ENCODE results near the gene PAM. TPM values are rescaled to one million over a fixed set of nuclear protein-coding genes. Genes with fewer than 3 reads are reported as not detected.

PAM gene
- total and polyA plus RNA-seq, 2 donors (not counting 3 experiments of a cell fraction or from before 2014, with no cell fraction given) = 118 to 176 TPM

DNA sequence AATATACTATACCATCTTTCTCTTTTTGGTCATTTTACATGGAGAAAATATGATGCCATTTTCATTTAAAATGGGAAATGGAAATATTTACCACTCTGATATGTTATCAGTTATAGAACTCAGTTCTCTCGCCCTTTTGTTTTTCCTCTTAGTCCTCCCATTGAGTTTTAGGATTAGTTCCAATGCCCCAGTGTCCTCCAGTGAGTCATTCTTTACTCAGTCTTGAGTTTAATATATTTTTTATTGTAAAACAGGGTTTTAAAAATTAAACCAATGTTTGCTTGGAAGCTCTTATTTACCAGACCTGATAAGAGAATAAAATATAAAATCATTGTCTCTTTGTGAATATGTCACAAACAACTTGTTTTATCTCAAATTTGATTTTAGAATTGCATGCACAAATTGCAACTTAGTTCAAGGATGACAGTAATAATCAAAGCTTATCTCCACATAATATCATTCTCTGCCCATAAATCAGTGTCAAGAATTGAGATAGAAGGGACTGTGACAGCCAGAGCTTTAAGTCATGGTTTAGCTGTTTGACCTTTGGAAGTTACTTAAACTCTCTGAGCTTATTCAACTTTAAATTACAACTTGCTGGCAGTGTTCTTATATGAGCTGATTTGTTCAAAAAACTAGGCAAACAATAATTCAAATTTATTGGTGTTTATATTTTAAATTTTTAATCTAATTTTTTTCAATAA is 166.4 kb downstream of the PAM start:
- dilution Hi-C loops (cut with MboI; ENCODE audit: extremely low pct_ligation_motif_present, low sequenced_read_pairs) (no loop called here), intact Hi-C loops (cut with micrococcal nuclease) (loop anchor here (2.0 kb wide), 1 partner anchor 21 kb away; no protein-coding TSS in a partner anchor)
- TF ChIP-seq POLR2A (IDR thresholded peaks at IDR 0.05; ENCODE audit: low read depth, low read length) (no peak), EZH2 (IDR thresholded peaks at IDR 0.05; ENCODE audit: borderline replicate concordance, low read depth, low read length, severe bottlenecking) (no peak), FOS (IDR thresholded peaks at IDR 0.05; ENCODE audit: borderline replicate concordance, insufficient read depth, low read length) (no peak), JUN (IDR thresholded peaks at IDR 0.05; ENCODE audit: borderline replicate concordance, insufficient read depth, insufficient read length, low read depth) (no peak), MYC (IDR thresholded peaks at IDR 0.05; ENCODE audit: low read depth, low read length) (no peak), POLR2AphosphoS5 (IDR thresholded peaks at IDR 0.05; ENCODE audit: insufficient read depth, low read depth, low read length) (no peak), GATA2 (IDR thresholded peaks at IDR 0.05; ENCODE audit: insufficient read depth, insufficient read length, low read depth, low read length) (no peak)
- TF ChIP-seq, protein P1, sequence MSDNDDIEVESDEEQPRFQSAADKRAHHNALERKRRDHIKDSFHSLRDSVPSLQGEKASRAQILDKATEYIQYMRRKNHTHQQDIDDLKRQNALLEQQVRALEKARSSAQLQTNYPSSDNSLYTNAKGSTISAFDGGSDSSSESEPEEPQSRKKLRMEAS (IDR thresholded peaks at IDR 0.05; ENCODE audit: insufficient read depth, insufficient read length) = no peak
- TF ChIP-seq, protein P2, sequence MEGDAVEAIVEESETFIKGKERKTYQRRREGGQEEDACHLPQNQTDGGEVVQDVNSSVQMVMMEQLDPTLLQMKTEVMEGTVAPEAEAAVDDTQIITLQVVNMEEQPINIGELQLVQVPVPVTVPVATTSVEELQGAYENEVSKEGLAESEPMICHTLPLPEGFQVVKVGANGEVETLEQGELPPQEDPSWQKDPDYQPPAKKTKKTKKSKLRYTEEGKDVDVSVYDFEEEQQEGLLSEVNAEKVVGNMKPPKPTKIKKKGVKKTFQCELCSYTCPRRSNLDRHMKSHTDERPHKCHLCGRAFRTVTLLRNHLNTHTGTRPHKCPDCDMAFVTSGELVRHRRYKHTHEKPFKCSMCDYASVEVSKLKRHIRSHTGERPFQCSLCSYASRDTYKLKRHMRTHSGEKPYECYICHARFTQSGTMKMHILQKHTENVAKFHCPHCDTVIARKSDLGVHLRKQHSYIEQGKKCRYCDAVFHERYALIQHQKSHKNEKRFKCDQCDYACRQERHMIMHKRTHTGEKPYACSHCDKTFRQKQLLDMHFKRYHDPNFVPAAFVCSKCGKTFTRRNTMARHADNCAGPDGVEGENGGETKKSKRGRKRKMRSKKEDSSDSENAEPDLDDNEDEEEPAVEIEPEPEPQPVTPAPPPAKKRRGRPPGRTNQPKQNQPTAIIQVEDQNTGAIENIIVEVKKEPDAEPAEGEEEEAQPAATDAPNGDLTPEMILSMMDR (IDR thresholded peaks at IDR 0.05; ENCODE audit: extremely low read depth in 1 of 2, insufficient read depth in 1 of 2, low read depth in 1 of 2, low read length in 2 of 2) = no peak
- FAIRE-seq (no peak), DNase-seq (ENCODE audit: low read depth, low spot score) (no peak)
- Histone ChIP-seq H2AFZ (ENCODE audit: low read depth, low read length) (no peak overlapping the region), H3K4me1 (ENCODE audit: control insufficient read depth, extremely low read depth, insufficient read depth, low read length) (peaks cover 3% of the 10 kb centered on the region), H3K9ac (replicated peaks; ENCODE audit: extremely low read depth, insufficient read depth, low read length) (no peak overlapping the region), H3K27me3 (ENCODE audit: control insufficient read depth in 2 of 2, insufficient read depth in 2 of 2, low read length in 2 of 2) (no peaks in the 10 kb centered on the region), H3K36me3 (ENCODE audit: control insufficient read depth in 2 of 2, extremely low read depth in 1 of 2, insufficient read depth in 2 of 2, low read length in 2 of 2) (peaks cover 0 to 2% of the 10 kb centered on the region in 2 experiments), H3K27ac (ENCODE audit: insufficient read depth, low read depth, low read length) (no peak overlapping the region), H3K79me2 (ENCODE audit: control insufficient read depth, insufficient read depth, low read length) (no peaks in the 10 kb centered on the region), H3K4me2 (ENCODE audit: insufficient read depth, low read length) (no peak overlapping the region), H4K20me1 (replicated peaks; ENCODE audit: control insufficient read depth, extremely low read depth, insufficient read depth, low read length) (peaks cover 3% of the 10 kb centered on the region), H3K9me3 (replicated peaks; ENCODE audit: control insufficient read depth, insufficient read depth, low read length) (no peaks in the 10 kb centered on the region), H3K9me1 (replicated peaks; ENCODE audit: control insufficient read depth, extremely low read depth, insufficient read depth, low read length) (no peaks in the 10 kb centered on the region), H3K4me3 (replicated peaks in 1 of 3; ENCODE audit: insufficient read depth in 1 of 3, low read depth in 1 of 3, low read length in 3 of 3) (no peak overlapping the region)
- no TSS peak for BruUV-seq (replicated peaks)
- CTCF ChIA-PET = interaction anchor here (0.8 to 1.6 kb wide), 6 partner anchors 10 to 240 kb away, joined by 3 to 5 read pairs (median 4); no protein-coding TSS in a partner anchor
- POLR2A ChIA-PET = no interaction called here
